ENCODE measurements around the gene MSMO1.

MSMO1 gene

DNA sequence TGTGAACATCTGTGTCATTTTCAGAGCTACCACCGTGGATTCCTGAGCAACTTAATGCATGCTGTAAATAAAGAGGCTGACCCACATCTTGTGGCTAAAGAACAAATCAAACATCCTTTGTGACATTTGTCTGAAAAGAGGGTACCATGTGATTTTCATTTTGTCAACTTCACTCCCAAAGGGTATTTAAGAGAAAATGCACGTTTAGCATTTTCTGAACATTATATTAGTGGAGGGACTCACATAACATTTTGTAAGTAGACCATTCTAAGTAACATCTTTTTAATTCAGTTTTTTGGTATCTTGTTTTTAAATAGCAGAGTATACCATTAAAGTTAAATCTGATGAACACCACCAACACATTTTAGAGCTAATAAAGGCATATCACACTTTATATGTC is 34.3 kb downstream of the MSMO1 start:
- DNase-seq: no peak

DNA sequence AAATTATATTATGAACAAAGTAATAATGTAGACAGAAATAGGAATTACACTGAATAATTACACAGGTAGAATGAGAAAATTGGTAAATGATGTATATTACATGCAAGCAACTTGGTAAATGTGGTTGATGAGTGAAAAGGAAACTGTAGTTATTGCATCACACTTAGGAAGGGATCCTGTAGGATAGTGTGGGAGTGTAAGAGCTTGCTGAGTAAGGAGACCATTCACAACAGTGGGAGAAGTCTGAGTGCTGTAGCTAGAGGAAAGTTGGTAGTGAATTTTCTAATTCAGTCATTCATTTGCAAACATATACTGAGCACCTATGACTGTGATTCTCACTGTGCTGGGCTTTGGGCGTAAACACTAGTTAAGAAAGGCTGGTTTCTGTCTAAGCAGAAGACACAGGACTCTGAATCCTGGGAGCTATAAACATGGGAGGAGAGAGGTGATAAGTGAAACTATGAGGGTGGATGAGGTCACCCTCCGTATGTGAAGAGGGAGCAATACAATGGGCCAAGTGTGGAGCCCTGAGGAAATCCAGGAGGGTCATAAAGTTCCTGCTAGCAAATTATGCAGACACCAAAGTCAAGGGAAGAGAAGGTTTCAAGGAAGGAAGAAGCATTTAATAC is 37.1 kb downstream of the MSMO1 start:
- DNase-seq: no peak

DNA sequence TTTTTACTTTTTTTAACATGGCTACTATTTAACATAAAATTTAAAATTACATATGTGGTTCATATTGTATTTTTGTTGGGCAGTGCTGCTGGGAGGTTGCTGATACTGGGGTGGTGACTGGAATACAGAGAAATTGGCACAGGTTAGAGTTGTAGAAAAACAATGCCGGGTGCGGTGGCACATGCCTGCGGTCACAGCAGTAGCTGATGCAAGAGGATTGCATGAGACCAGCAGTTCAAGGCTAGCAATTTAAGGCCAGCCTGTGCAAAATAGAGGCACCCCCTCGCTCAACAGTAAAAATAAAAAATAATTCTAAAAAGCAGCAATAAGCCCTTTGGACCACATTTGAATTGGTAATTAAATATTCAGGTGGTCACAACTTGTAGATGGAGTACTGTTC is 39.6 kb downstream of the MSMO1 start:
- DNase-seq: no peak

DNA sequence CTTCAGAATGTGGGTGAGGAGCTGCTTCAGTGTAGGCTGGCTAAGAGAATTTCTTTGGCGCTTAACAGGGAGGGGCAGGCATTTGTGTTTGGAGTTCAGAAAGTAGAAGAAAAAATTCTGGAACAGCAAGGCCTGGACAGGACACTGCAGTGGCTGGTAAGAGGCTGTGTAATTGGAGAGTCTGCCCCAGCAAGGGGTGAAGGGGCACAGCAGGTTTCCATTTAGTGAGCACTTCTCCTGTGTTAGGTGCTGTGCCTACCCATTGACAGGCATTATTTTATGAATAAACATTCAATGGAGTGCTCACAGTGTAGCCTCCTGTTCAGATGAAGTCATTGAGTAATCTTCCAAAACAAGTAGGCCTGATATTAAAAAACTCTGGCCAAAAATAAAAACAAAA is 40.6 kb downstream of the MSMO1 start:
- peak; percentile 62 for DNase-seq

DNA sequence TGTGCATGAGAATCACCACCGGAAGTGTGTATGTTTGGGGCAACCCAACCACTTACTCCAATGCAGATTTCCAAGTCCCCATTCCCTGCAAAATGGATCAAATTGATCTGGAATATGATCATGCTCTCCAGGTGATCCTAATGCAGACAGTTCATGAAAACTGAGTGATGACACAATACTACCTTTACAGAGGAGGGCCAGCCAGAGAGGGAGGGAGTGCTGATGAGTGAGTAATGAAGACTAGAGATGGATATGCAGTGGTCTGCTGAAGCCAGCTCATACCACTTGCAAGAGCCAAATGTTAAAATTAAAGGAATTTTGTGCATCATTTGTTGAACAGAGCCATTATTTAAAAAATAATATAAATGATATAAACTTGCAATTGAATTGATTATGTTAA is 41.1 kb downstream of the MSMO1 start:
- DNase-seq: no peak

DNA sequence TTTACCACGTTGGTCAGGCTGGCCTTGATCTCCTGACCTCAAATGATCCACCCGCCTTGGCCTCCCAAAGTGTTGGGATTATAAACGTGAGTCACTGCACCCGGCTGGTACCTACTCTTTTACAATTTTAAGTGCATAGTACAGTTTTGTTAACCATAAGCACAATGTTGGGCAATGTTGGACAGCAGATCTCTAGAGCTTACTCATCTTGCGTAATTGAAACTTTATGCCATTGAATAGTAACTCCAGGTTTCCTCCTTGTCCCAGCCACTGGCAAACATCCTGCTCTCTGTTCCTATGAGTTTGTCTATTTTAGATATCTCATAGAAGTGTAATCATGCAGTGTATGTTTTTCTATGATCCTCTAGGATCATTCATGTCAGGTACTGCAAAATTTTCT is 42.1 kb downstream of the MSMO1 start:
- DNase-seq: no peak

DNA sequence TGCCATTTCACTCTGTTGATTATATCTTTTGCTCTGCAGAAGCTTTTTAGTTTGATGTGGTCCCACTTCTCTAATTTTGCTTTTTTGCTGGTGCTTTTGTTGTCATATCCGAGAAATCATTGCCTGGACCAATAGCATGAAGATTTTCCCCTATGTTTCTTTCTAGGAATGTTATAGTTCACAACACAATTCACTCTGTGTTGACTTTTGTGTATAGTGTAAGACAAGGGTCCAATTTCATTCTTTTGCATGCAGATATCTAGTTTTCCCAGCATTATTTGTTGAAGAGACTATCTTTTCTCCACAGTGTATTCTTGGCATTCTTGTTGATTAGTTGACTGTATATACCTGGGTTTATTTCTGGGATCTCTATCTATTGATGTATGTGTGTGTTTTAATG is 43.1 kb downstream of the MSMO1 start:
- DNase-seq: no peak

DNA sequence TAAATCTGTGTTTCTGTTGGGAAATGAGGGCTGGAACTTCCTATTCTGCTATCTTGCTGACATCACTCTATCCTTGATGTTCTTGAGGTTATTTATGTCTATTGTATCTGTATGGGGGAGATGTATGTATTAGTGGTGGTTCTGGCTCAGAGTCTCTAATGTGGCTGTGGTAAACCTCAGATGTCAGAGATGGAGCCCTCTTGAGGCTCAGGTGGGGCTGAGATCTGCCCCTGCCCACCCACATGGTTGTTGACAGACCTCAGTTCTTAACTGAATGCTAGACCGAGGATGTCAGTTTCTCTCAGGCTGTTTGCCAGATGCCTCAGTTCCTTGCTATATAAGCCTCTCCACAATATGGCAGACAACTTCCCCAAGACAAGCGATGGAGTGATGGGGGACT is 48.0 kb downstream of the MSMO1 start:
- DNase-seq: no peak

DNA sequence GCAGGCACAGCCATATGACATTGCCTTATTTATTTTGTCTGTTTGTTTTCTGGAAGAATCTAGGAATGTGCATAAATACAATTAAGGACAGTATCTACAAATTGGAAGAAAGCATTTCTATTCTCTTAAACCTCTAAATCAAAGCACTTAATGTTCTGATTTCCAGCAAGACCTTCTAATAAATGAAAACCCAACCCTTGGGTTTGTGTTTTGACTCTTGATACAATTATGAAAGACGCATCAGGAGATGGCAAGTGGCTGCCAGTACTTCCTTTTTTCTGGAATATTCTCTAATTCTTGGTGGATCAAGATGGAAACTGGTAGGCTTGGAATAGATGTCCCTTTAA is 50.9 kb downstream of the MSMO1 start:
- DNase-seq: no peak

DNA sequence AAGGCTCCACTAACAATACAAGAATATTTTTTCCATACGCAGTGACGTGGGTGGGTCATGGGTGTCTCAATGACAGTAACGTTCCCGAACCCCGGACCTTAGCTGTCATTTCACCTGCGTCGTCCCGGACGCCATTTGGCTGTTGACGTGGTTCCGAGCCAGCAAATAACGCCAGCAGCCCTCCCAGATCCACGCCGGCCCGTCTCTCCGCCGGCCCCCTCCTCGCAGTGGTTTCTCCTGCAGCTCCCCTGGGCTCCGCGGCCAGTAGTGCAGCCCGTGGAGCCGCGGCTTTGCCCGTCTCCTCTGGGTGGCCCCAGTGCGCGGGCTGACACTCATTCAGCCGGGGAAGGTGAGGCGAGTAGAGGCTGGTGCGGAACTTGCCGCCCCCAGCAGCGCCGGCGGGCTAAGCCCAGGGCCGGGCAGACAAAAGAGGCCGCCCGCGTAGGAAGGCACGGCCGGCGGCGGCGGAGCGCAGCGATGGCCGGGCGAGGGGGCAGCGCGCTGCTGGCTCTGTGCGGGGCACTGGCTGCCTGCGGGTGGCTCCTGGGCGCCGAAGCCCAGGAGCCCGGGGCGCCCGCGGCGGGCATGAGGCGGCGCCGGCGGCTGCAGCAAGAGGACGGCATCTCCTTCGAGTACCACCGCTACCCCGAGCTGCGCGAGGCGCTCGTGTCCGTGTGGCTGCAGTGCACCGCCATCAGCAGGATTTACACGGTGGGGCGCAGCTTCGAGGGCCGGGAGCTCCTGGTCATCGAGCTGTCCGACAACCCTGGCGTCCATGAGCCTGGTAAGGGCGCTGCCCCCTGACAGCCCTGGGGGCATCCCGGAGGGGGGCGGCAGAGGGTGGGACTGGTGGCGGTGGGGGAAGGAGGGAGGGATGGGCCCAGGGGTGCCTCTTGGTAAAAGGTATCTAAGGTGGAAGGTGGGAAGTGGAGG is 51.5 kb downstream of the MSMO1 start, which contains the start of gene CPE:
TSS of gene CPE (plus strand) at position 264 of the 933 bp plus-strand sequence. CDS start at position 478, 214 bp downstream.
- peak; percentile 89 for DNase-seq

DNA sequence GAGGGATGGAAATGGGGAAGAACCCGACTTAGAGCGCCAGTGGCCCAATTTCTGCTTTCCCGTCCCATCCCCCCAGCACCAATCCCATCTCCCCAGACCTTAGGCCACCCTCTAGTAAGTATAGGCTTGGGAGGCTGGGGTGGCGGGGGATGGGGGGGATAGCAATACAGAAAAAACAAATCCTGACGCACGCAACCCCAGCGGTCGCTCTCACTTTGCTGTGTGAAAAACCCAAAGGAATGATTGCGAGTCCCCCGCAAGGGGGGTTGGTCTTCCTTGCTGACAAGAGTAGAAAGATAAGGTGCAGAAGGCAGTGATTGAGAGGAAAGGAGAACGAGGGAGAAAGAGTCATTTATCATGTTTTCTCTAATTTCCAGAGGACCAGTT is 52.2 kb downstream of the MSMO1 start:
- peak; percentile 44 for DNase-seq

DNA sequence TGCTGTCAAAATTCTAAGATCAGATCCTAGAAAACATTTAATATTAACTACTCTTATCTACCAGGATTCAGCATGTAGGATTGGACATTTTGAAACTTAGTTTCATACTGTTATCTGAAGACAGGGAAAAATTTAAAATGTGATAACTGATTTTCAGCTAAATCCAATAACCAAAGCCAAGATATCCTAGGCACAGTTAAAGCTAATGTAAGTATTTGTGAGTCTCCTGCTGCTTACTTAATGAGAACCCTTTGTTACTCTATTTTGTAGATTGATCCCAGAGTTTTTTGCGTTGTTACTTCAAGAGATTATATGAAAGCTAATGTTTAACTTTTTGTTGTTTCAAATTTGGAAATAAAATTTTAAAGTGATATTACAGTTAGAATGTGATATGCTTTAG is 53.3 kb downstream of the MSMO1 start:
- no peak for DNase-seq

DNA sequence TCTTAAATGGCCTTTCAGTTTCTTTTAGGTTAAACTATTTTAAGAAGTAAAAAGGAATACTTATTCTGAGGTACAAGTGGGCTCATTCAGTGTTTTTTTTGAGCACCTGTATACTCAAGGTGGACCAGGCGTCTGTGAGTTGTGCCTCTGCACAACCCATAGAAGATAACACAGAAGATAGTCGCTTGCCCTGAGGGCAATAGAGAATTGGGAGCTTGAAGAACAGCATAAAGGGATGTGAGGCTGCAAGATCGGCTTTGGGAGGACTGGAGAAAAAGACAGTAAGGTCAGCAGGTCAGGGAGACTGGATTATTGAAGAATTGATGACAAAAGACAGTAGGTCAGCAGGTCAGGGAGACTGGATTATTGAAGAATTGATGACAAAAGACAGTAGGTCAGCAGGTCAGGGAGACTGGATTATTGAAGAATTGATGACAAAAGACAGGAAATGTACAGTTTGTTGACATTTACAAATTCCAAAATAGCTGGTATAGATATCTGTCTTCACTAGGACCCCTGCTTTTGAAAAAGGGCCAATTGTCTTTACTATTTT is 54.4 kb downstream of the MSMO1 start:
- peak; percentile 19 for DNase-seq

DNA sequence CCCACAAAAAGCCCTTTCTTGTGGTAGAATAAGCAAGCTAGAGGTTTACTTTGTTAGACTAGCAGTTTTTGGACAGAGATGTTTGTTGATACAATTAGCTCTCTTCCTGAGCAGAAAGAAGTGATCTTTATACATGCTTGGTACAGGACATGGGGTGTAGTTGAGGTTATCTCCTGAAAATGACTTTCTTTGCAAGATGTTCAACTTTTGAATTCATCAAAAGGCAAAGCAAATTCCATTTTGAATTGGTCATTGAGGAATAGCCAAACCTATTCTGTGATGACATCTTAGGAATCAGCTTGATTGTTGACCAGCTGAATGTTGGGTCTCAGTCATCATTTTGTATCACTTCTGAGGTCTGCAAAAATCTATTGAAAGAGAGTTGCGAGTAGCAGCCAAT is 55.2 kb downstream of the MSMO1 start:
- DNase-seq: no peak

DNA sequence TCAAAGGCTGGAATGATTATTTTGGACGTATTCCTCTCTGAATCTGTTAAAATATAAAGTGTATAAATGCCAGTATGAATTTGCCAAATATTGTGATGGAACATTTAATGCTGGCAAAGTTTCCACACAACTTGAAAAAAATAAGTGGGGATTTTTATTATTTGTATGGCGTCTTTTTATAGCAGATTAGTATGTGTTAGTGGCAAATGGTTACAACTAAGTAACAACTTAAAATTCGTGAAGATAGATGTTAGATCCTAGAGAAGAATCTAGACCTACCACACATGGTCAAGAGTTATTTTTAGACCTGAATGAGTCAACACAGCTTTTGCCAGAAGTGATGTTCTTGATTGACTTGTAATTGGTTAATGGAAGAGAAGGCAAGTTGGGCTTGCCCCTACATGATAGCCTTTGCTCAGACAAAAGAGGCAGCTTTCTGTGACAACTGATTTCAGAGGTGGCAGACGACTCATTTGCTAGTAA is 56.2 kb downstream of the MSMO1 start:
- DNase-seq: peak; percentile 60

DNA sequence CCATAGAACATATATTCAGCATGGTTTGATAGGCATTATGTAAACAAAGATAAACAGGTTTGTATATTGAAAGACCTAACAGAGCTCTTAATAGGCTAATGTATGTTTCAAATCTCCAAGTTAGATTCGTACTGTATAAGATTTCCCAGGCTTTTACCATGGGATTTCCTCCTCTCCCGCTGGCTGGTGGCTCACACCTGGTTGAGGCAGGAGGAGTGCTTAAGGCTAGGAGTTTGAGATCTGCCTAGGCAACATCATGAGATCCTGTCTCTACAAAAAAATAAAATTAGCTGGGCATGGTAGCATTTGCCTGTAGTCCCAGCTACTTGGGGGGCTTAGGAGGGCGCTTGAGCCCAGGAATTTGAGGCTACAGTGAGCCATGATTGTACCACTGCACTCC is 56.7 kb downstream of the MSMO1 start:
- no peak for DNase-seq

DNA sequence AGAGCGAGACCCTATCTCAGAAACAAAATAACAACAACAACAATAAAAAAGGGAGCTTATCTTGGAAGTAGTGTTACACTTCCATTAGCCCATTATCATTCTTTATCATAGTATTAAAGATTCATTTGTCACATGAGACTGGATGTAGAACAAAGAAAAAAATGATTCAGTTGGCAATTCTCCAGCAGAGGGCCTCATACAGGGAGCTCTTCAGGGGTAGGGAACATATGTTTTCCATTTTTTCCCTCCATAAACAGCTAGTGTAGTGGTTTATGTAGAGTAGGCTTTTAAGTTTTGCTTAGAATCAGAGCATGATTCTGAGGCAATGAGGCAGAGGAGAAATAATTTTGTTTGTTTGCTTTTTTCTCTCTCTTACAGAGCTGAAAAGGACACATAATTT is 57.1 kb downstream of the MSMO1 start:
- DNase-seq: peak; percentile 25

DNA sequence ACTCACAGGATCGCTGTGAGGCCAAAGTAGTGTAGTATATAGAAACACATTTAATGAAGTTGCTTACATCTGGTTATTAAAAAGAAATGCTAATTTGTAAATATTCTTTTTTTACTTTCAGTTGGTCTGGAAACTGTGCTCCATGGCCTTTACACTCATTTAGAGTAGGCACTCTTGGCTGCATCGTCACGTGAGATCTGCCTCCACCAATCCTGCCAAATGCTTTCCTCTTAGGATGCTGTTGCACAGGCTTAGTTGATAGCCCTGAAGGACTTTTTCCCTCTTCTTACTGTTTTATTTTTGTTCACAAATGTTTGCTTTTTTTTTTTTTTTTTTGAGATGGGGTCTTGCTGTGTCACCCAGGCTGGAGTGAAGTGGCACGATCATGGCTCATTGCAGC is 57.7 kb downstream of the MSMO1 start:
- DNase-seq: no peak

DNA sequence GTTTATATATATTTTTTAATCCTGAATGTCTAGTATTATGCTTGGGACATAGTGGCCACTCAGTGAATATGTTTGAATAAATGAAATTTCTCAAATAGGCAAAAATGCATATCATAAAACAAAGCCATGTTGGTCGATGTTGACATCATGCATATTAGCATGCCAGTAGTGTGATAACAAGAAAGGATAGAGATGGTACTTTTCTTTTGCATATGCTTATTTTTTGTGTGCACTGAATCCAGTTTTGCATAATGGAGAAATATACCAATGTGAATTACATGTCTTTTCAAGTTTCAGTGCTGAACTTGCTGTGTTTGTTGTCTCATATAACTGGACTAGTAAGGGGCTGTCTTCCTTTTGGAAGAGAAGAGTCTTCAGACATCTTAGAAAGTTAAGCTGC is 58.9 kb downstream of the MSMO1 start:
- DNase-seq: no peak

DNA sequence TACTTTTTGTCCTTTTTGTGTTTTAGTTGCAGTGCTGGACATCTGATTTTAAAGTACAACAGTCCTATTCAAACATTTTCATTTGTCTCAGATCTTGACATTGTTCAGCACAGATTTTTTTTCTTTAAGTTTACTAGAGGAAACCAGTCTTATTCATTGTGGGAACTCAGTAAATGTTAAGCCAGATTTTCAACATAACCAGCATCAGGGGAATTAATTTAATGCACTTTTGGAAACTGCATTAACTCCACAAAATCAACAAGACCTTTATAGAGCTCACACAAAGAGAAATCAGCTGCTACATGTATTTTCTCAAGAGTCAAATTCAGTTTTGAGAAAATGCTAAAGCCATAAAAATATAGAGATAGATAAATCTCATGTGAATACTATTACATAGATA is 61.3 kb downstream of the MSMO1 start:
- no peak for DNase-seq
